A549 (cell line): ENCODE results near the gene FBH1.

Experiments used
- CEBPB ChIP-seq, 2 experiments: fragments of >200 bp in 1 of 2; sonication (Bioruptor Twin) in 1 of 2; formaldehyde crosslinking in 1 of 2; IDR thresholded peaks; 2 replicates each; pipeline ENCODE4 v1.6.1; 2012 to 2016
- FOSB ChIP-seq: fragments of 250-450 bp; sonication (Bioruptor Pico); IDR thresholded peaks from 2 replicates; pipeline ENCODE4 v1.5.0; 2020; ENCODE audit warnings: mild to moderate bottlenecking, moderate library complexity
- JUN ChIP-seq, 2 experiments: fragments of >200 bp; sonication (Bioruptor Twin); formaldehyde crosslinking; IDR thresholded peaks; 2 replicates in 1 of 2; 3 replicates in 1 of 2; pipeline ENCODE4 v1.6.1; 2016 to 2017
- KDM1A ChIP-seq: fragments of 200-600 bp; sonication (generic); IDR thresholded peaks from 2 replicates; pipeline ENCODE4 v1.6.1; 2016; ENCODE audit warnings: low read depth, mild to moderate bottlenecking
- MYC ChIP-seq: IDR thresholded peaks from 2 replicates; pipeline ENCODE4 v1.6.1; 2012; ENCODE audit warnings: mild to moderate bottlenecking, inconsistent platforms, low read length, improper control_type of control experiment, borderline replicate concordance
- POLR2A ChIP-seq: IDR thresholded peaks from 2 replicates; pipeline ENCODE4 v1.6.1; 2012; ENCODE audit warnings: mild to moderate bottlenecking, low read length
- RFX5 ChIP-seq: fragments of 450-650 bp; IDR thresholded peaks from 2 replicates; pipeline ENCODE4 v1.7.1; 2014; ENCODE audit warnings: antibody characterized with exemption, mild to moderate bottlenecking, moderate library complexity

DNA sequence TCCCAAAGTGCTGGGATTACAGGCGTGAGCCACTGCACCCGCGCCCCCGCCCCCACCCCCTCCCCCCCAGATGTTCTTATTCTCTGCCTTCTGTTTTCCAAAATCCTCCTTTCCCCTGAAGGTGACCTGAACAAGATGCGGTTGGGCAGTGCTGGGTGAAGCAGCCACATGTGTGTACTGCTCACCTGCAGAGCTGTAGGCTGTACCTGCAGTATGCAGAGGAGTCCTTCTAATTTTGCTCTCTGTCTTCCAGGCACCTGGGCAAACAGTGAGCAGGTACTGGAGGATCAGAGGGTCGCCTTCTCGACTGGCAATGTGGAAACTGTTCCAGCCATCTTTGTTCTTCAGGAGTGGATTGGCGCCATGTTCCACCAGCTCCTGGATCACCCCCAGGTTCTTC is 2.4 kb upstream of the FBH1 start:
- no peak for TF ChIP-seq RFX5
- no peak for TF ChIP-seq CEBPB (IDR thresholded peaks at IDR 0.05)
- no peak for TF ChIP-seq FOSB (CRISPR knock-in tag)
- TF ChIP-seq JUN (IDR thresholded peaks at IDR 0.05): no peak
- TF ChIP-seq KDM1A: no peak
- no peak for TF ChIP-seq MYC
- TF ChIP-seq POLR2A: no peak
